PC-9 (cell line): ENCODE measurements around the gene TLR7.

ENCODE experiments used
- CTCF ChIP-seq: fragments of 200-600 bp; sonication (generic); conservative IDR thresholded peaks from 2 replicates; pipeline ENCODE4 v1.6.1; 2017; ENCODE audit warnings: mixed run types, antibody characterized with exemption, mild to moderate bottlenecking, moderate library complexity
- EZH2 ChIP-seq: fragments of 200-600 bp; sonication (generic); IDR thresholded peaks from 2 replicates; pipeline ENCODE4 v1.8.0; 2017; ENCODE audit warnings: antibody characterized with exemption, low read depth

GRCh38 chrX:12892716-12893115 lies 25.8 kb downstream of the TLR7 start:
- TF ChIP-seq CTCF = no peak
- no peak for TF ChIP-seq EZH2
